ENCODE data around the gene TOPBP1.
"Not testable (repeated sequence)": the region's sequence is repeated elsewhere in the genome, so short reads cannot be mapped to it uniquely, and the experiment has no call there.

TOPBP1 gene

DNA sequence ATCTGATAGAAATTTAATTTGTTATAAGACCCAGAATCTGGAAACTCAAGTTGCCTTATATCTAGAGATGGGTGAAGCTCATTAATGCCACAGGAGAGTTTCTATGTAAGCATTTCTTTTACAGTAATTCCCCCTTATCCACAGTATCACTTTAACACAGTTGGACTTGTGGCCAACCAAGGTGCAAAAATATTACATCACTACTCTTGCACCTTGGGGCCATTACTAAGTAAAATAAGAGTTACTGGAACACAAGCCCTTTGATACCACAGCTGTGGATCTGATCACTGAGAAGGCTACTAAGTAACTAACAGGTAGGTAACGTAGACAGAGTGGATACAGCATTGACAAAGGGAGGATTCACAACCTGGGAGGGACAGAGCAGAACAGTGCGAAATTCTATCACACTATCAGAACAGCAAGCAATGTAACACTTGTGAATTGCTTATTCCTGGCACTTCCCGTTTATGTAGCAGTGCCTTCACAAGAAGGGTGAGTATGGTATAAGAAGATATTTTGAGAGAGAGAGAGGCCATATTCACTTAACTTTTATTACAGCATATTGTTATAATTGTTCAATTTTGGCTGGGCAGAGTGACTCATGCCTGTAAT lies 33.9 kb upstream of the TOPBP1 start:
- H3K27me3 ChIP-seq (ENCODE audit: insufficient read depth, low read length) = peaks cover 13% of the 10 kb centered on the region; the same call in 1 of the 2 replicates
- H2AFZ ChIP-seq (ENCODE audit: low read length, unreplicated experiment) = no peak overlapping the region
- no peaks in the 10 kb centered on the region for H3K79me2 ChIP-seq (ENCODE audit: control insufficient read depth, insufficient read depth, low read length, unreplicated experiment)
- no peak overlapping the region for H3K27ac ChIP-seq (ENCODE audit: low read depth, low read length)
- H3K4me3 ChIP-seq (ENCODE audit: low read depth, low read length) = no peak overlapping the region
- H3K4me1 ChIP-seq (ENCODE audit: control insufficient read depth, insufficient read depth, low read length, unreplicated experiment) = no peaks in the 10 kb centered on the region
- H3K36me3 ChIP-seq (ENCODE audit: insufficient read depth, low read length) = no peaks in the 10 kb centered on the region

DNA sequence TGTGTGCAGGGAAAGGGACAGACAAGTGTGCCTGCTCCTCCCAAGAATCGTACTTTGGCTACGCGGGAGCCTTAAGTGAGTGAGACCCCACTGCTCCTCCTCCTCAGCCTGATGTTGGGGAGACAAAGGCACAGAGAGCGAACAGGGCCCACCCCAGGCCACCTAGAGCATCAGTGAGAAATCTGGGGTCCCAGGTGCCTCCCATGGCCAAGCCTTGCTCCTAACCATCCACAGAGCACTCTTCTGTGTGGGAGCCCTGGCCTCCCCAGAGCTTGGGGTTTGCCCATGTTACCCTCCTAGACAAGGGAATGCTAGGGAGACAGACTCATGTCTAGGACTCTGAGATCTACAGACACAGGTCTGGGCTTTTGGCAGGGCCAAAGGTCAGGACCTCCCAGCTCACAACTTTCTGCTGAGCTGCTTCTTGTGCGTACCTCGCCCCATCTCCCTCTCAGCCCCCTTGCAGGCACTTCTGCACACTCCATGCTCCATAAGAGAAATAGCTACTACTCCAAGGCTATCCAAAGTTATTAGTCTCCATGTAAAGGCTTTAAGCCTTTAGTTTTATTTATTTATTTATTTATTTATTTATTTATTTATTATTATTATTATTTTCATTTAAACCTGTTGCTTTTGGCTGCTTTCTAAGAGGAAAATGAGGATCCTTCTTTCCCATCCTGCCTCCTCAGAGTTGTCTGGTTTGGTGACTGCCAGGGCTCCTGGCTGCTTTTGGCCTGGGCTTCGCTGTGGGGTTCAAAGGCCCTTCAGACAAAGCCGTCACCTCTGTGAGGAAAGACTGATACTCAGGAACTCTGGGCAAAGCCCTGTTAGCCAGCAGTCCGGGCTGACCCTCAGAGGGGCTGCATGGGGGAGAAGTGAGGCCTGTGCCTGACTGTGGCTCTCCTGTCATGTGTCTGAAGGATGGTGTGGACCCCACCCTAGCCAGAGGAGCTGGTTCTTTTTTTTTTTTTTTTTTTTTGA lies 32.8 kb upstream of the TOPBP1 start:
- H3K4me3 ChIP-seq (ENCODE audit: low read depth, low read length) = no peak overlapping the region
- H3K27ac ChIP-seq (ENCODE audit: low read depth, low read length) = no peak overlapping the region
- peaks cover 12% of the 10 kb centered on the region; the same call in 1 of the 2 replicates for H3K27me3 ChIP-seq (ENCODE audit: insufficient read depth, low read length)
- H3K4me1 ChIP-seq (ENCODE audit: control insufficient read depth, insufficient read depth, low read length, unreplicated experiment) = no peaks in the 10 kb centered on the region
- H3K79me2 ChIP-seq (ENCODE audit: control insufficient read depth, insufficient read depth, low read length, unreplicated experiment) = no peaks in the 10 kb centered on the region
- H2AFZ ChIP-seq (ENCODE audit: low read length, unreplicated experiment) = no peak overlapping the region
- H3K36me3 ChIP-seq (ENCODE audit: insufficient read depth, low read length) = no peaks in the 10 kb centered on the region

- H2AFZ ChIP-seq (ENCODE audit: low read length, unreplicated experiment) = no peak overlapping the region
- no peak overlapping the region for H3K4me3 ChIP-seq (ENCODE audit: low read depth, low read length)
- no peak overlapping the region for H3K27ac ChIP-seq (ENCODE audit: low read depth, low read length)
- no peaks in the 10 kb centered on the region for H3K36me3 ChIP-seq (ENCODE audit: insufficient read depth, low read length)
- H3K4me1 ChIP-seq (ENCODE audit: control insufficient read depth, insufficient read depth, low read length, unreplicated experiment) = no peaks in the 10 kb centered on the region
- H3K79me2 ChIP-seq (ENCODE audit: control insufficient read depth, insufficient read depth, low read length, unreplicated experiment) = no peaks in the 10 kb centered on the region
- 0 out of 2 replicates have a peak, but pooled peaks cover 8% of the 10 kb centered on the region for H3K27me3 ChIP-seq (ENCODE audit: insufficient read depth, low read length)
These were observed 32.1 kb upstream of the TOPBP1 start for GRCh38 chr3:133693821-133694220.

DNA sequence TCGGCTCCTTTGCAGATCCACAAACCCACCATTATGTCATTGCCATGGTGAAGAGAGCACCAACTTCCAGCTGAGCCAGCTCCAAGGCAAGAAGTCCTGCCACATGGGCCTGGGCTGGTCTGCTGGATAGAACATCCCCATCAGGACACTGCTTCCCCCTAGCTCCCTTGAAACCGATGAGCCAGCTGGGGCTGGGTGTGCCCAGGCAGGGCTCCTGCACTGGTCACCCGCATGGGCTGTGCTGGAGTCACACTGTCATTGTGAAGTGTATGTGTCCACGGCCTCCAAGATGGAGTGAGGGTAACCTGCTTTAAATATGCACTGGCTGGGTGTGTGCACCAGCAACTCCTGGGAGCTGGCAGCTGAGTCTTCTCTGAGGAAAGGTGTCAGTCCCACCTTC lies 31.0 kb upstream of the TOPBP1 start:
- Histone ChIP-seq H3K36me3 (ENCODE audit: insufficient read depth, low read length) (no peaks in the 10 kb centered on the region), H3K4me1 (ENCODE audit: control insufficient read depth, insufficient read depth, low read length, unreplicated experiment) (no peaks in the 10 kb centered on the region), H2AFZ (ENCODE audit: low read length, unreplicated experiment) (no peak overlapping the region), H3K79me2 (ENCODE audit: control insufficient read depth, insufficient read depth, low read length, unreplicated experiment) (no peaks in the 10 kb centered on the region), H3K27ac (ENCODE audit: low read depth, low read length) (no peak overlapping the region), H3K27me3 (ENCODE audit: insufficient read depth, low read length) (peaks cover 6% of the 10 kb centered on the region; the same call in 1 of the 2 replicates), H3K4me3 (ENCODE audit: low read depth, low read length) (no peak overlapping the region)

DNA sequence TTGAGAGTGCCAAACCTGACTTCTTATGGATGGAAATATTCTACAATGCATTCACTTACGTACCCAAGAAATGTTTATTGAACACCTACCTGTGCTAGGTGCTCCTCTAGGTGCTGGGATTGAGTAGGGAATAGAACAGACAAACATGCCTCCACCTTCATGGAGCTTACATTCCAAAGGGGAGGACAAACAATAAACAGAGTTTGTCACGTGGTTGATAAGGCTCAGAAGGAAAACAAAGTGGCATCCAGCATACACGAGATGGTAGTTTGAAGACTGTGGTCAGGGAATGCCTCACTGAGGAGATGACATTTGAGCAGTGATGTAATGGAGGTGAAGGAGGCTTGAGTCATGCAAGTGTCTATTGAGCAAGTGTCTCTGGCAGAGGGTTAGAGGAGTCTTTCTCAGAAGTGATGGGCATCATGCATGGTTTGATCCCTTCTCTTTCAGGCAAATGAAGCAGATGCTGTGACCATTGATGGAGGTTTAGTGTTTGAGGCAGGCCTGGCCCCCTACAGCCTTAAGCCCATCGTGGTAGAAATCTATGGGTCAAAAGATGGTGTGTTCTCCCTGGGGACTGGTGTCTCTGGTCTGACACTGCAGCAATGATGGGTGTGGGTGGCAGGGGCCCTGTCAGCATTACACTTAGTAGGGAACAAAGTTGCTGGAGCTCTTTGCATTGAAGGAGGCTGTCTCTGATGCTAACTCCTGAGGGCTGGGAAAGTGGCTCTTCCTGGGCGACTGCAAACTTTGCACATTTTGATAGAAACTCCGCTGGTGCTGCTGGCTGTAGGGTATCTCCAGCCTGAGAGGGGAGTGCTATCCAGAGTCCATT lies 29.7 kb upstream of the TOPBP1 start:
- no peaks in the 10 kb centered on the region for H3K4me1 ChIP-seq (ENCODE audit: control insufficient read depth, insufficient read depth, low read length, unreplicated experiment)
- no peak overlapping the region for H3K27ac ChIP-seq (ENCODE audit: low read depth, low read length)
- no peak overlapping the region for H3K4me3 ChIP-seq (ENCODE audit: low read depth, low read length)
- no peaks in the 10 kb centered on the region for H3K36me3 ChIP-seq (ENCODE audit: insufficient read depth, low read length)
- H3K79me2 ChIP-seq (ENCODE audit: control insufficient read depth, insufficient read depth, low read length, unreplicated experiment) = no peaks in the 10 kb centered on the region
- no peak overlapping the region for H2AFZ ChIP-seq (ENCODE audit: low read length, unreplicated experiment)
- peaks cover 12% of the 10 kb centered on the region; the same call in 1 of the 2 replicates for H3K27me3 ChIP-seq (ENCODE audit: insufficient read depth, low read length)

DNA sequence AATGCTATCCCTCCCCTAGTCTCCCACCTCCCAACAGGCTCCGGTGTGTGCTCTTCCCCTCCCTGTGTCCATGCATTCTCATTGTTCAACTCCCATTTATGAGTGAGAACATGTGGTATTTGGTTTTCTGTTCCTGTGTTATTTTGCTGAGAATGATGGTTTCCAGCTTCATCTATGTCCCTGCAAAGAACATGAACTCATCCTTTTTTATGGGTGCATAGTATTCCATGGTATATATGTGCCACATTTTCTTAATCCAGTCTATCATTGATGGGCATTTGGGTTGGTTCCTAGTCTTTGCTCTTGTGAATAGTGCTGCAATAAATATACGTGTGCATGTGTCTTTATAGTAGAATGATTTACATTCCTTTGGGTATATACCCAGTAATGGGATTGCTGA lies 16.3 kb upstream of the TOPBP1 start:
- not testable (repeated sequence) for H3K4me1 ChIP-seq (ENCODE audit: control insufficient read depth, insufficient read depth, low read length, unreplicated experiment); H3K27ac ChIP-seq (ENCODE audit: low read depth, low read length); H3K4me3 ChIP-seq (ENCODE audit: low read depth, low read length); H3K36me3 ChIP-seq (ENCODE audit: insufficient read depth, low read length); H3K79me2 ChIP-seq (ENCODE audit: control insufficient read depth, insufficient read depth, low read length, unreplicated experiment); H2AFZ ChIP-seq (ENCODE audit: low read length, unreplicated experiment)
- H3K27me3 ChIP-seq (ENCODE audit: insufficient read depth, low read length) = peaks cover 44% of the 10 kb centered on the region

DNA sequence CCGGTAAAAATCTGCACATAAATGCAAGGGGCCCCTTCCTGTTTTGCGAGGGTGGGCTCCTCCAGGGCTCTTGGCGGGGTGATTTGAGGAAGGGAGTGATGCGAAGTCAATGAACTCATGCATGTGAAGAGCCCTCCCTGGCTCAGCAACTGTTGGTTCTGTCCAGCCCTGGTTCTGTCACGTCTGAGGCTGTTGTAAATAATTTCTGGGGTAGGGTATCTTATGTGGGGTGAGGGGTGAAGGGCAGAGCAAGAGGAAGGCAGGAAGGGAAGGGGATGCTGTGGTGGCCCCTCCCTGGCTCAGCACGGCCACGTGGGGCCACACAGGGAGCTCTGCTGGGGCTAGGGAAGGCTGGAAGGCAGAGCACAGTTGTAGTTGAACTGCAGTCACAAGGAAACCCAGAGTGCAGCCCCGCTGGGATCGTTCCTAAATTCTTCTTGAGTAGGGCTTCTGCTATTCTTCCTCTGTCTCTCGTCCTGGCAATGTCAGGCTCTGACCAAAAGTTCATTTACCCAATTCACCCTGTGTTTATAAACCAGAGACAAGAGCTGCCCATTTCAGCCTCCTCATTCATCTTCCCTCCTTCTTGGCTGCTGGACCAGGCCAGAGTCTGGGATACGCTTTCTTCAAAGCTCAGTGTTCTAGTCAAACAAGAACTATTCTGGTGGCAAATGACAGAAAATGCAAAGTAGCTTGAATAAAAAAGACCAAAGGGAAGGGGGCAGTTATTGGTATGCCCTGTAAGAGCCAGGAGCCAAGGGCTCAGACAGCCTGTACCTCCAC lies 14.8 kb upstream of the TOPBP1 start:
- no peak overlapping the region for H2AFZ ChIP-seq (ENCODE audit: low read length, unreplicated experiment)
- H3K79me2 ChIP-seq (ENCODE audit: control insufficient read depth, insufficient read depth, low read length, unreplicated experiment) = no peaks in the 10 kb centered on the region
- H3K27ac ChIP-seq (ENCODE audit: low read depth, low read length) = no peak overlapping the region
- H3K4me3 ChIP-seq (ENCODE audit: low read depth, low read length) = no peak overlapping the region
- no peaks in the 10 kb centered on the region for H3K4me1 ChIP-seq (ENCODE audit: control insufficient read depth, insufficient read depth, low read length, unreplicated experiment)
- H3K36me3 ChIP-seq (ENCODE audit: insufficient read depth, low read length) = no peaks in the 10 kb centered on the region
- H3K27me3 ChIP-seq (ENCODE audit: insufficient read depth, low read length) = peaks cover 58% of the 10 kb centered on the region

DNA sequence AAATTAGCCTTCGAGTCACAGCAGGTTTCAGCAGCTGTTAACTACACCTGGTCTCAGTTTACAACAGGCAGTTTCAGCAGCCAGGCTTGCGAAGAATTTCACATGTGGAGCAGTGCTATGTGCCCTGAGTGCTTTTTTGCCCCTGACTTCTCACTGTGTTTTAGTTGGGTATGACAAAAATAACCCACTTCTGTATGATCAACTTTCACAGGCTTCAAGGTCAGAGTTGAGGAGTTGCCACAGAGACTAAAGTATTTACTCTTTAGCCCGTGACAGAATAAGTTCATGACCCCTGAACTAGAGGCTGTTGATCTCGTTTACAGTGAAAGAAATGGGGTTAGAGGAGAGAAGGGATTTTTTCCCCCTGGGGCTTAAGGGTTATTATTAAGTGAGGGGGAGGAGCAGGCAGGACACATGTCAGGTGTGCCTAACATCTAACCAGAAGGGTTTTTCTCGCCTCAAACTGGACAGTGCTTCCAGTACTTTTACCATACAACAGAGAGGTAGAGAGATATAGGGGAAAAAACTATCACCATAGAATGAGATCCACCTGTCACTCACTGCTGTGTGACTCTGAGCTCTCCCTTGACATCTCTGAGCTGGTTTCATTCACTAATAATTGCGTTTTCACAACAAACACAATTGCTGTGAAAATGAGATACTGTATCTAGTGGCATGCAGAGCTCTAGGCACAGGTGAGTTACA lies 14.0 kb upstream of the TOPBP1 start:
- H3K27me3 ChIP-seq (ENCODE audit: insufficient read depth, low read length) = peaks cover 55% of the 10 kb centered on the region
- no peak overlapping the region for H2AFZ ChIP-seq (ENCODE audit: low read length, unreplicated experiment)
- no peaks in the 10 kb centered on the region for H3K4me1 ChIP-seq (ENCODE audit: control insufficient read depth, insufficient read depth, low read length, unreplicated experiment)
- no peak overlapping the region for H3K4me3 ChIP-seq (ENCODE audit: low read depth, low read length)
- no peaks in the 10 kb centered on the region for H3K79me2 ChIP-seq (ENCODE audit: control insufficient read depth, insufficient read depth, low read length, unreplicated experiment)
- no peak overlapping the region for H3K27ac ChIP-seq (ENCODE audit: low read depth, low read length)
- no peaks in the 10 kb centered on the region for H3K36me3 ChIP-seq (ENCODE audit: insufficient read depth, low read length)

DNA sequence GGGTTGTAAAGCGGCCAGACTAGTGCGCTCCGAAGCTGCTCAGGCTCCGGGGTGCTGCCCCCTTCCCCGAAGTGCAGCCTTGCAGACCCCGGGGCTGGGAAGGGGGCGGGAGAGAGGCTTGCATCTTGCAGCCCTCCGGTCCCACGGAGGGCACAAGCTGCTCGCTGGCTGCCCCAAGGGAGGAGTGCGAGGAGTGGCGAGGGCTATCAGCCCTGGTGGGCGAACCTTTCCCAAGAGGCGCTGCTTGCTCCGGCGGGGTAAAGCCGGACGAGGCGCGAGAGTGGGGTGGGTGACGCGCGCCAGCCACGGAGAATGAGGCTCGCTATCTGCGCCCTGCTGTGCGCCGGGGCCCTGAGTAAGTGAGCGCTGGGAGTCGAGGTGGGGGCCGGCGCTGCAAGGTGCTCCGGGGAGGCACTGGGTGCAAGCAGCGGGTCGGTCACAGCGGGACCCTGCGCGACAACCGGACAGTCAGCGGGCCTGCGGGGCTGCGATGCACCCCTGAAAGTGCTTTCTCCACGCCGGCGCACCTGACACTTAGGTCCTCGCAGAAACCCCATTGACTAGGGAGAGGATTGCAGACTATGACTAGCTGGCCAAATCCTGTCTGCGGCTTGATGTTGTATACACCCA lies 12.7 kb upstream of the TOPBP1 start:
- H2AFZ ChIP-seq (ENCODE audit: low read length, unreplicated experiment) = no peak overlapping the region
- peaks cover 51% of the 10 kb centered on the region for H3K27me3 ChIP-seq (ENCODE audit: insufficient read depth, low read length)
- peak overlapping the region; percentile 58 for H3K4me3 ChIP-seq (ENCODE audit: low read depth, low read length)
- H3K79me2 ChIP-seq (ENCODE audit: control insufficient read depth, insufficient read depth, low read length, unreplicated experiment) = no peaks in the 10 kb centered on the region
- H3K4me1 ChIP-seq (ENCODE audit: control insufficient read depth, insufficient read depth, low read length, unreplicated experiment) = no peaks in the 10 kb centered on the region
- no peaks in the 10 kb centered on the region for H3K36me3 ChIP-seq (ENCODE audit: insufficient read depth, low read length)
- no peak overlapping the region for H3K27ac ChIP-seq (ENCODE audit: low read depth, low read length)

Measured in ACC112 (cell line).